Activated T-helper 1 cell treated with Interleukin-2 at 50 U/mL for 16 hours (primary cell): ENCODE results near the gene RPS6KA2.

Experiments used
- DNase-seq: peaks from one replicate; pipeline ENCODE4 v3.0.0-alpha.2; 2020; ENCODE audit warnings: low read depth

Gene RPS6KA2

DNA sequence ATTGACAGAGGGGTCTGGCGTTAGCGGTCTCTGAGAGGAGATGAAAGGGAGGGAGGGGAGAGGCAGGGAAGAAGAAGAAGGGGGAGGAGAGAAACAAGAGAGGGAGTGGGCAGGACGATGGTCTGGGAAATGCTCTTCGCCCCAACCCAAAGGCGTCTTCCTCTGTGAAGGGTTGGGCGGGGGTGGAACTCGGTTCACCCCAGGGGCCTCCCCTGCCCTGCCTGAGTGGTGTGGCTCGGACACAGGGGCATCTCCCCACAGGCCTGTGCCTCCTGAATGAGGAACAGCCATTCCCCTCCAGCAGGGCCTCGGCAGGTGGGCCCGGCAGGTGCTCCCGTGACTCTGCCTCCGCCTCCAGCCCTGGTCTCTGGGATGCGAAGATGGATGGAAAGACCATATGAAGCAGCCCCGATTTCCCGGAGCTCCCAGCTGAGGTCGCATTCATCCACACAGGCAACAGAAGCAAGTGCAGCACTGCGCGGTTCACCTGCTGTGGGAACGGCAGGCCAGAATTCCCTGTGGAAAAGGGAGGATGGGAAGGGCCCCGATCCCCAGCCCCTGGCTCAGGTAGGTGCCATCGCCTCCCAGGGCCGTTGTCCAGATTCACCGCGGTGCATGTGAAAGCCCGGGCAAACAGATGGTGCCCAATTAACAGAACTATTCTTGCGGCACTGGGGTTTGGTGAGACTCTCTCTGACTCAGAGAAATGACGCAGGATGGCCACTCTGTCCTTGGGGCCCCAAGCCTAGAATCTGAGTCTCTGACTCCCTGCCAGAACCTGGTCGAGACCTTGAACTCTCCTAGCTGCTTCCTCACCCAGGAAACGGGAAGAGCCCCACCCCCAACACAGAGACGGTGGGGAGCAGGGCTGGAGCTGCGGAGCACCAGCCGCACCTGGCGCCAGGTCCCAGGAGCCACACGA lies 29.4 kb upstream of the RPS6KA2 start:
- no peak for DNase-seq

DNA sequence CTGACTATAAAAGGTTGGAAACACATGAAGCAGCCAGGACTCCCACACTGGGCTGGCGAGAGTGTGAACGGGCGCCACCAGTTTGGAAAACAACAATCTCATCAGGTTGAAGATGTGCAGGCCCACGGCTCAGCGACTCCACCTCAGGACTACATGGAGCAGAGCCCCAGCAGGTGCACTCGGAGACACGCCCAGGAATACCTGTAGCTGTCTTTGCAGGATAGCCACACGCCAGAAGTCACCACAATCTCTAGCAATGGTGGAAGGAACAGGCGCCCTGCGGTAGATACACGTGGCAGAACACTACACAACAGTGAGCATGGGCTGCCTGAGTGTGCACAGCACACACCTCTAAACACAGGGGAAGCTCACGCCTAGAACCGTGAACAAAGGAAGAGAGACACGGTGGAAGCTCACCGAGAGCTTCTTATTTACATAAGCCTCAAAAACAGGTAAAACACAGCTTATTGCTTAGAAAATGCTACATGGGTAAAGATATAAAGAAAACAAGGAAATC lies 28.7 kb upstream of the RPS6KA2 start:
- no peak for DNase-seq

- no peak for DNase-seq
Measured at GRCh38 chr6:166655251-166655650, 28.2 kb upstream of the RPS6KA2 start.

DNA sequence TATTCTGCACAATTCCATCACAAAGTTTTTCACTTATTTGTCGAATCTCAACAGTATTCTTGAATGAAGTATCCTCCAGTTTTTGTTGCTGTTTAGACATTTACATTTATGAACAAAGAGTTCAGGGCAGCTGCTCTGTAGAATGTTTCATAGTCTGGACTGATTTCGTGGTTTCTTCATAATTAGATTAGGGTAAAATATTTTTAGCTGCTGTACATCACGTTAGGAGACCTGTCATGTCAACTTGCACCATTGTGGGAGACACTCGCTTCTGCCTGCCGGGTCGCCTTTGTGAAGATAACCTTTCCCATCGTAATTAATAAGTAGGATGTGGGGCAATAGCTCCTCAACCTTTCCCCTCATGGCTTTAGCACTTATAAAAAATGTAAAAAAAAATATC lies 27.5 kb upstream of the RPS6KA2 start:
- no peak for DNase-seq

- no peak for DNase-seq
Measured at GRCh38 chr6:166653639-166653941, 26.5 kb upstream of the RPS6KA2 start.

GRCh38 chr6:166650824-166651807 lies 24.1 kb upstream of the RPS6KA2 start:
- no peak for DNase-seq

- no peak for DNase-seq
Measured at GRCh38 chr6:166650047-166650446, 23.0 kb upstream of the RPS6KA2 start.

DNA sequence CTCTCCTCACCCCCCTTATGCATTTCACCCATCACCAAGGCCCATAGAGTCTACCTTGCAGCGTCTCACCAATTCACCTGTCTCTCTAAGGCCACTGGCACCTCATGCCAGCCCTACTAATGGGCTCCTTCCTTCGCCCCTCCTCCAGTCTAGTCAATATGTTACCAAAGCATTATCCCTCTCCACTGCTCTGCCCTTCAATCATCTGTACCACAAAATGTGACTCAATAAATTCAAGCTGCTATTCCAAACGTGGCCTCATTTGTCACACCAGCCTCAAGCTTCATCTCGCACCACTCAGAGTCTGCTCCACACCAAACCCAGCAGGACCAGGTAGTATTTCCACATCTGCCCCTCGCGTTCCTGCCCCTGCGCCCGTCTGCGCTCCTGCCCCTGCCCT lies 21.8 kb upstream of the RPS6KA2 start:
- no peak for DNase-seq

GRCh38 chr6:166647896-166648295 lies 20.8 kb upstream of the RPS6KA2 start:
- DNase-seq: no peak

DNA sequence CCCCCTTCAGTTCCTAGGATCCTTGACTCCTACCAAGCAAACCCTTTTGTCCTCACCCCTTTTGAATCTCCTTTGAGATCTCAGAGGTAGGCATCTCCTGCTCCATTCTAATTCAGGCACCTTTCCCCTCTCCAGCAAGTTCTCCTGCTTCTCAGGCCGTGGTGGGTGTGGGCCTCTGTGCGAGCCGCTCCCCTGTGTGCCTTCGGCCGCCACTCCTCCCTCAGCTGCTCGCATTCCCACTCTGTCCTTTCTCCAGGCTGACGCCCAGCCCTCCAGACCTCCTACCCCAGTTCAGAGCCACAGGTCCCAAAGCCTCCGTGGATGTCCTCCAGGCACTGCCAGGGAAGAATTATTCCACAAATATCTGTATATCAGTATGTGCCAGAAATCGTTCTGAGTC lies 19.7 kb upstream of the RPS6KA2 start:
- DNase-seq: no peak

- no peak for DNase-seq
Measured at GRCh38 chr6:166645896-166646295, 18.8 kb upstream of the RPS6KA2 start.

- no peak for DNase-seq
Measured at GRCh38 chr6:166644681-166645080, 17.6 kb upstream of the RPS6KA2 start.

DNA sequence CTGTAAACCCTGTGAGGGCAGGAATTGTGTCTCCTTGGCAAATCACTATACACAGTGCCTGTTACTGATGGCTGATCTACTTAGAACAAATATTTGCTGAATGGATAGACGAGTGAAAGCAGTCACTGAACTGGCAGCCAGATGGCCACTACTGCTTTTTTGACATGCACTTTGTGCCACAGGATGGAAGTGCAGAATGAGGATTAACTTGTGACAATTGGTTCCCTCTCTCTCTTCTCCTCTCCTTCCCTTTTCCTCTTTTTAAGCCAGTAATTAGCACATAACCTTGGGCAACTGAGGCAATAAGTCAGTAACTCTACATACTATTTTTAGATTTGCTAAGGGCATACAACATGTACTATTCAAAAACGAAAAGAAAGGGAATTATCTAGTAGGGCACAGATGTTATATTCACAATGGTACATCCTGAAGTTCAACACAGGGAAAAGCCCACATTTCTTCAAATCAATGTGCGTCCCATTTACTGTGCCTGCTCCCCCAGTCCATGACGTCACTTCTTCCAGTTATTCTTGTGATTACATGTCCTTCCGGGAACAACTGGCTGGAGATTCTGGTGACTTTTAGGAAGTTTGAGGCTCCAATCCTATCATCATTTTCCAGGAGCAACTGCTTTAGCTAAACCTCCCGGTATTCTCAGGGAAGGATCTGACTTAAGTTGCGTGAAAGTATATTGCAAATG lies 17.0 kb upstream of the RPS6KA2 start:
- DNase-seq: no peak

- no peak for DNase-seq
Measured at GRCh38 chr6:166642646-166643045, 15.6 kb upstream of the RPS6KA2 start.

- DNase-seq: no peak
Measured at GRCh38 chr6:166640342-166641043, 13.4 kb upstream of the RPS6KA2 start.

- DNase-seq: no peak
Measured at GRCh38 chr6:166639921-166640320, 12.9 kb upstream of the RPS6KA2 start.

GRCh38 chr6:166638573-166638964 lies 11.5 kb upstream of the RPS6KA2 start:
- DNase-seq: no peak

GRCh38 chr6:166637812-166638572 lies 10.9 kb upstream of the RPS6KA2 start:
- no peak for DNase-seq

- no peak for DNase-seq
Measured at GRCh38 chr6:166636934-166637333, 9.9 kb upstream of the RPS6KA2 start.

- no peak for DNase-seq
Measured at GRCh38 chr6:166636191-166636933, 9.3 kb upstream of the RPS6KA2 start.
